Measurements from ENCODE around the gene PPP1R1A.

PPP1R1A gene

DNA sequence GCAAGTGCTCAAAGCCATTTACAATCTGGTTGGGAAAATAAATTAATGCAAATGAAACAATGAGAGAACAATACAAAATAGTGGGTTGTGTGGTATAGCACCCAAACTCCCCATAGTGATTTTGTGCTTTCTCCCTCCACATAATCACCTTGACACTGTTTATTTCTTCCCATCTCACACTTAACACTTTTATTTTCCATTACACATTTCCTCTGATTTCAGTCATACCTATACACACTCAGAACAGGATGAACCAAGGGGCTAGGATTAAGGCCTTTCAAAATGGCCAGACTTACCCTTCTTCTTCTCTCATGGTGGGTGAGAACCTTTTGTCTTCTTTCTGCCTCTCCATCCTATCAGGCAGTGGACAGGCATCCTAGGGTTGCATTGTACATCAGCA is 53.0 kb downstream of the PPP1R1A start:
- DNase-seq (ENCODE audit: low read depth) = no peak

DNA sequence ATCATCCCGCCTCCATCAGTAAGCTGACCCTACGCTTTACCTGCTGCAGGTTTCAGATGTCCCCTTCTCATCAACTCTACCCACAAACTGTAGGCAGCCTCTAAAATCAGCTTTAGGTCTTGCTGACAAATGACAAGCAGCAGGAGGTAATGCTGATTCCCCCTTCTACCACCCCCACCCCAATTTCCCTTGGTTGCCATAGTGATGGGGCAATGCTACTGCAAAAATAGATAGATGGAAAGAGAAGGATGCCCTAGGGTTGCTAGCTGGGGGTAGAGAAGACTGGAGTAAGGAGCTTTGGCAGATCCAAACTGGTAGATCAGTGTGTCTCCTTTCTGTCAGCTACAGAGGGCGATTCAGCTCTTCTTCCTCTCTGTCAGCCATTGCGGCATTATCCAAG is 58.9 kb downstream of the PPP1R1A start:
- no peak for DNase-seq (ENCODE audit: low read depth)

Data from stimulated activated CD8-positive, alpha-beta memory T cell treated with anti-CD3 and anti-CD28 coated beads, Interleukin-15, amount 100 ng/mL, for 1 hour (primary cell).